ENCODE measurements around the gene KCNAB1.

The KCNAB1 gene

GRCh38 chr3:156469456-156469855, 349.1 kb downstream of the KCNAB1 start:
- DNase-seq = no peak

- DNase-seq = no peak
Measured at GRCh38 chr3:156471431-156471830, 351.1 kb downstream of the KCNAB1 start.

- peak in 1 of 2 donors; percentile 27 for DNase-seq
Measured at GRCh38 chr3:156472150-156472549, 351.8 kb downstream of the KCNAB1 start.

- no peak for DNase-seq
Measured at GRCh38 chr3:156472684-156473083, 352.3 kb downstream of the KCNAB1 start.

GRCh38 chr3:156473341-156473740, 353.0 kb downstream of the KCNAB1 start:
- no peak for DNase-seq

- DNase-seq = no peak
Measured at GRCh38 chr3:156474560-156475389, 354.4 kb downstream of the KCNAB1 start.

GRCh38 chr3:156477323-156477722, 356.9 kb downstream of the KCNAB1 start:
- no peak for DNase-seq

- no peak for DNase-seq
Measured at GRCh38 chr3:156478891-156479290, 358.5 kb downstream of the KCNAB1 start.

- DNase-seq = no peak
Measured at GRCh38 chr3:156479604-156480003, 359.2 kb downstream of the KCNAB1 start.

- no peak for DNase-seq
Measured at GRCh38 chr3:156480949-156481348, 360.6 kb downstream of the KCNAB1 start.

- no peak for DNase-seq
Measured at GRCh38 chr3:156483002-156483401, 362.6 kb downstream of the KCNAB1 start.

- DNase-seq = peak in 1 of 2 donors; percentile 64
Measured at GRCh38 chr3:156483426-156483825, 363.0 kb downstream of the KCNAB1 start.

GRCh38 chr3:156483961-156484787, 363.8 kb downstream of the KCNAB1 start:
- peak; percentile 43 to 73 for DNase-seq

GRCh38 chr3:156488767-156489166, 368.4 kb downstream of the KCNAB1 start:
- DNase-seq = no peak

GRCh38 chr3:156489462-156489911, 369.1 kb downstream of the KCNAB1 start:
- DNase-seq = no peak

GRCh38 chr3:156491192-156491591, 370.8 kb downstream of the KCNAB1 start:
- no peak for DNase-seq

- DNase-seq = no peak
Measured at GRCh38 chr3:156492801-156493261, 372.5 kb downstream of the KCNAB1 start.

GRCh38 chr3:156493887-156494286, 373.5 kb downstream of the KCNAB1 start:
- DNase-seq = no peak

- DNase-seq = no peak
Measured at GRCh38 chr3:156495816-156496215, 375.4 kb downstream of the KCNAB1 start.

- DNase-seq = no peak
Measured at GRCh38 chr3:156497326-156497725, 376.9 kb downstream of the KCNAB1 start.

- DNase-seq = no peak
Measured at GRCh38 chr3:156498307-156498706, 377.9 kb downstream of the KCNAB1 start.

- no peak for DNase-seq
Measured at GRCh38 chr3:156507285-156507684, 386.9 kb downstream of the KCNAB1 start.
